Measurements from ENCODE around the gene GINS3.

DNA sequence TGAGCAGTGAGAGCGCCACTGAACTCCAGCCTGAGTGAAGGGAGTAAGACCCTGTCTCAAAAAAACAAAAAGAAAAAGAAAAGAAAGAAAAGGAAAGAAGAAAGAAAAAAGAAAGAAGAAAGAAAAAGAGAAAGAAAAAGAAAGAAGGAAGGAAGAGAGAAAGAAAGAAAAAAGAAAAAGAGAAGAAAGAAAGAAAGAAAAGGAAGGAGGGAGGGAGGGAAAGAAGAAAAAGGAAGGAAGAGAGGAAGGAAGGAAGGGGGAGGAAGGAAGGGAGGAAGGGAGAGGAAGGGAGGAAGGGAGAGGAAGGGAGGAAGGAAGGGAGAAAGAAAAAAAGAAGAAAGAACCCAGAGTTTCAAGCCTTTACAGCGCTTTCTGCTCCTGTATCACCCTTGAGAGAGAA lies 19.1 kb downstream of the GINS3 start:
- no peak for TF ChIP-seq POLR2A (IDR thresholded peaks at IDR 0.05; ENCODE audit: low read depth, low read length)
- TF ChIP-seq TAF1 (IDR thresholded peaks at IDR 0.05; ENCODE audit: low read depth, low read length) = no peak
- no peak for TF ChIP-seq POLR2AphosphoS5 (IDR thresholded peaks at IDR 0.05; ENCODE audit: low read depth, low read length)
- no peak for TF ChIP-seq SPI1 (IDR thresholded peaks at IDR 0.05; ENCODE audit: low read depth, low read length)
- TF ChIP-seq POU2F2 (IDR thresholded peaks at IDR 0.05; ENCODE audit: low read depth, low read length) = no peak

Data from GM12891 (cell line).